Stimulated activated CD4-positive, alpha-beta T cell treated with anti-CD3 and anti-CD28 coated beads, TNF-alpha, amount 100 ng/mL, for 48 hours (primary cell): Measurements from ENCODE around the gene IL31.

Experiments
- DNase-seq, 3 donors: peaks; one replicate each; pipeline ENCODE4 v3.0.0-alpha.2; 2020; ENCODE audit warnings: low read depth in 3 of 3

IL31 gene

DNA sequence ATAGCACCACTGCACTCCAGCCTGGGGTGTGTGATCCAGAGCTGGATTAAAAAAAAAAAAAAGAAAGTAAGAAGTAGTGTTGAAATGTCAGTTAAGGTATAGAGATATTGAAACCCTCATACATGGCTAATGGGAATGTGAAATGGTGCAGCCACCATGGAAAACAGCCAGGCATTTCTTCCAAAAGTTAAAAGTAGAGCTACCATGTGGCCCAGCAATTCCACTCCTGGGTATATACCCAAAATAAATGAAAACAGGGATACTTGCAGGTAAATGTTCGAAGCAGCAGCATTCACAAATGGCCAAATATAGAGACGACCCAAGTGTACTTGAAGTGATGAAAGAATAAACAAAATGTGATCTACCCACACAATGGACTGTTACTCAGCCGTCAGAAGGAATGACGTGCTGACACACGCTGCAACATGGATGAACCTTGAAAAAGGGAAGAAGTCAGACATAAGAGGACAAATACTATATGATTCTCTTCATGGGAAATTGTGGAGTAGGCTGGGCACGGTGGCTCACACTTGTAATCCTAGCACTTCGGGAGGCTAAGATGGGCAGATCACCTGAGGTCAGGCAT lies 15.2 kb downstream of the IL31 start:
- DNase-seq: no peak

DNA sequence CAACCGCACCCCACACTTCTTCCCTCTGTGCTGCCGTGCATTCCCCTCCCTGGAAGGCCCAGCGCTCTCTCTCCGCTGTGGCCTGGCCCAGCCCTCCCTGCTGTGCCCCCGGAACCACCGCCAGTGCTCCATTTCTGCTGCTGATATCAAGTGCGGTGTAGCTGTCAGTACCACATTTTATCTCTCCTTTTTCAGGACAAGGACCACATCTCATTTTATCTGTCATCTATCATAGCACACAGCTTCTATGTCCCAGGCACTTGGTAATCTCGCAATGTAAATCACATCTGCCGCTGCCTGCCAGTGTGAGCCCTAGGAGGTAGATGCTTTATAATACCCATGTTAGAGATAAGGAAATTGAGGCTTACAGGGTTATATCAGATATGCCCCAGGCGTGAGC lies 18.3 kb downstream of the IL31 start:
- no peak for DNase-seq

GRCh38 chr12:122152754-122153153 lies 21.3 kb downstream of the IL31 start:
- DNase-seq: no peak

DNA sequence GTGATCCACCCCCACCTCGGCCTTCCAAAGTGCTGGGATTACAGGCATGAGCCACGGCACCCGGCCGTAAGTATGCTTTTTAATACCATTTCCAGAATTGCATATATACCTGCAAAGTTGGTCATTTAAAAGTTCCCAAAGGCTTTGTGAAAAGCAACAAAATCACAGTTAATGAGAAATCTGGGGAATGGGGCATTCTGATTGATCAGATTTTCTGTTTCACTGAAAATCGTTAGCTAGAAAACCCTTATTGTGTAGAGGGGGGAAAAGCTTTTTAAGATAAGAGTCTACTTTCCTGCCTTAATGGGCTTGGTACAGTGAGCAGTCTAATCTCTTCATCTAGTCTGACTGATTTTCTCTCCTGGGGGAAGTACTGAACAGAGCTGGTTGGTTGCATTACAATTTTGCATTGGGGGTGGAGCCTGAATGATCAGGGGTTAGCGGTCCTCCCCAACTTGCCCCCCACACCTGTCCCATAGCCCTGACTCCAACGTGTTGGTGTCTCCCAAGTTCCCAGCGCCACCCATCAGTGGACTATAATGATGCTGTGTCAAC lies 23.8 kb downstream of the IL31 start:
- DNase-seq: no peak

- no peak for DNase-seq
Observed at GRCh38 chr12:122148657-122149056, 25.4 kb downstream of the IL31 start.

DNA sequence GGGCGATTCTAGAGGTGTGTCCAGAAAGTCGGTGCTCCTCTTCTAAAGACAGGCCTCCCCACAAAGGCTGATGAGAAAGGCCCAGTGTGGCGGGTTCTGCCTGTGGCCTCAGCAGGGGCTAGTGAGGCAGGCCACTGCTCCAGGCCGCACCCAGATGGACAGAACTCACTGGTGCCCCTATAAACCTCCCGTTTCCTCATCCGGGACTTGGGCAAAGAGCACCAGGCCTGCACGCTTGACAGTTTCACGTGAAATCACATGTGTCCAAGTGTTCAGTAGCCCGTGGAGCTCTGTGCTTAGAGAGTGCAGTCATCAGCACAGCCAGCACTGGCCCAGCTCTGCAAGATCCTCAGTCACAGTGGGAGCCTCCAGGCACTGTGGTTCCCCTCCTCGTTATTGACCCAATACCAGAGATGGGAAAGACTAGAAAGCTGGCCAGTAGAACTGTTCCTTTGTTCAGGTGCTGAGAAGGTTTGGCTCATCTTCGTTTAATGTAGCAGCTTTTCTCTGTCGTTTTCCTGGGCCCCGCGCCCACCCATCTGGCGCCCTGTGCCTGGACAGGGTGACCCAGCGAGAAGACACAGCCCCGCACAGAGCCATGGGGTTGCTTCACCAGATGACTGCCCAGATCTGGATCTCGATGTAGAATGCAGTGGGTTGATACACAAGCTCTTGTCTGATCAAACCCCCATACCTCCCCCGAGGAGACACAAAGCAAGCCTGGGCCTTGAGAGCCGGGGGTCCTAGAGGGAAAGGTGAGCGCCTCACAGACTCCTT lies 26.3 kb downstream of the IL31 start:
- no peak for DNase-seq

- no peak for DNase-seq
Observed at GRCh38 chr12:122145505-122146330, 28.3 kb downstream of the IL31 start.

DNA sequence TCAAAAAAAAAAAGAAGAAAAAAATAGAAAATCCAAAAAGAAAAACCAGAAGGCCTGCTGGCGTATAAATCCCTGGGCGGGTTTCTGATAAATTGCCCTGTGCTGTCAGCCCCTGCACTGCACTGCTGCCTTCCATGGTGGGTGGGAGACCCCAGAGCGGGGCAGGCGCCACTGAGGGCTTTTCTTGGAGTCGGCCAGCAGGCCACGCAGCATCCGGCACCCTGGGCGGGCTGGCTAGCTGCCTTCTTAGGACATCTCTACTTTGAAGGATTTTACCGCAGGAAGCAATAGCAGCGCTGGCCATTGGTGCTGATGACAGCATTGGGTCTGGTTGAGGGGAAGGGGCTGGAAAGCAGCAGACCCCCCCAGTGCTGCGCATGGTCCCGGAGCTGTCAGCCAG lies 29.1 kb downstream of the IL31 start:
- no peak for DNase-seq

- no peak for DNase-seq
Observed at GRCh38 chr12:122142857-122143256, 31.2 kb downstream of the IL31 start.

DNA sequence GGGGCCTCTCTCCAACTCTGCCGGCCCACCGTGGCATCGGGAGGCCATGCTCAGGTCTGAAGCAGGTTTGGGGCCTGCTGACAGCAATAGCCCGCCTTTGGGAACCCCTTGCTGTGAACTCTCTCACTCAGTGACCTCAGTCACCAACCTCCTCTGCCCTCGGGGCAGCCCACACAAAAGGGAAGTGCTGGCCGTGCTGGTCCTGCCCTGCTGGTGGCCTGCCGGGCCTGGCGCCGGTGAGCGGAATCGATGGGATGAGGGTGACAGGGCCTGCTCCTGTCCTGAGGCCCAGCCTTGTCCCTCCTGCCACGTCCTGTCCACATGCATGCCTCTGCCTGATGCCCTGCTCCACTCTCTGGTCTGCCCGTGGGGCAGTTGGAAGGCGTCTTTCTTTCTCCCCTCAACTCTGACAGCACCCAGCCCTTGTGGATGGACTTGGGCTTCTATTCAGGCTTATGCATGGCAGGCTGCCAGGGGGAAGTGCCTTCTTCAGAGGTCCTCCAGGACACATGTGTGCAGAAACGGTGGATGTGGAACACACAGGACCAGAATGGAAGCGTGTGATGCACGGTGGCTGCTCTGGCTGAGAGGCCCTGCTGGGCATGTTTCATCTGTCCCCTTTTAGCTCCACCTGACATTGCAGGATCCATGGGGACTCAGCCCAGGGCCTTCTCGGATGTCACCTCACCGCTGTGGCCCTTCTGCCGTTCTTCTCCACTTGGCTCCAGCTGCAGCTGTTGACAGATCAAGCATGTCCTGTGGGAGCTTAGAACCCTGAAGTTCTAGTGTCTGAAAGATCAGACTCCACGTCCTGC lies 31.9 kb downstream of the IL31 start:
- no peak for DNase-seq

GRCh38 chr12:122140467-122141257 lies 33.4 kb downstream of the IL31 start:
- DNase-seq: no peak

DNA sequence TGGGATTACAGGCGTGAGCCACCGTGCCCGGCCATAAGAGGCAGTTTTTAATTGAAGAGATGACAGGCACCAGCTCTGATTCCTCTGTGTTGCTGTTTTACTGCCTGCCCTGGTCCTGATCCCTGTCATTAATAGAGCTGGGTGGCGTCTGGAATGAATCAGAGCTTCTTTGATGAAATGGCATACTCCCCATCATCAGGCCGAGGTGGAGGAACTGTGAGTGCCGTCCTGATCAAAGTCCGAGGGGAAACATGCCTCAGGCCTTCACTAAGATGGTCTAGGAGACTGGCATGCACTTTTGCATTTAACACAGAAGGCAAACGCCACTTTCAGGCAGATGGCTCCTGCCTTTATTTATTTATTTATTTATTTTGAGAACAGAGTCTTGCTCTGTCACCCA lies 34.1 kb downstream of the IL31 start:
- DNase-seq: no peak

DNA sequence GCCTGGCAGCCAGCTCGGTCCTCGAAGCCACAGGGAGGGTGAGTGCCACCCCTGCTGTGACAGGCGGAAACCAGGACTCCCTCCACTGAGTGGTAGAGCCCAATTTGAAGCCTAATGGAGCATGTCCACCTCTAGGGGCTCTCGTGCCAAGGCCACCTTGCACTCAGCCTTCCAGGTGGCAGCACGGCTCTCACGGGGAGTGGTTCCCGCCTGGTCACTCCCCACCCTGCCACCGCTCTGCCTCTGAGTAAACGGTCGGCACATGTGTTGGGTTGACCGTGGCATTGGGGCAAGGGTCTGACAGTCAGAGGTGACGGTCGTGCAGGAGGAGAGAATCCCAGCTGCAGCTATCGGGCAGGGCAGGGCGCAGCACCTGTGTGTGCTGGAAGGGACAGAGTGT lies 34.8 kb downstream of the IL31 start:
- no peak for DNase-seq

DNA sequence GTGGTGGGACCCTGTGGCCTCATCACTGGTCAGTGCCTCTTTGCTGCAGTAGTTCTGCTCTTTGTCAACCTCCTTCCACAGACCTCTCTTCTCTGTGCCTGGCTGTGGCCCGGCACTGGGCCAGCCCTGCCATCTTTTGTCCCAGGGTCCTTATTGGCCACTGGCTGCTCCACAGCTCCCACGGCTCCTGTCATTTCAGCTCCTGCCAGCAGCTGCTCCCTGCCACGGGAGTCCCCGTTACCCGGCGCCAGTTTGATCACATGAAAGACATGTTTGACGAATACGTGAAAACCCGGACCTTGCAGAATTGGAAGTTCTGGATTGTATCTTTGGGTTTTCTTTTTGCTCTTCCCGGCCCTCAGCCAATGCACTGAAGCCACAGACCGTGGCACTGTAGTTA lies 35.4 kb downstream of the IL31 start:
- DNase-seq: no peak

DNA sequence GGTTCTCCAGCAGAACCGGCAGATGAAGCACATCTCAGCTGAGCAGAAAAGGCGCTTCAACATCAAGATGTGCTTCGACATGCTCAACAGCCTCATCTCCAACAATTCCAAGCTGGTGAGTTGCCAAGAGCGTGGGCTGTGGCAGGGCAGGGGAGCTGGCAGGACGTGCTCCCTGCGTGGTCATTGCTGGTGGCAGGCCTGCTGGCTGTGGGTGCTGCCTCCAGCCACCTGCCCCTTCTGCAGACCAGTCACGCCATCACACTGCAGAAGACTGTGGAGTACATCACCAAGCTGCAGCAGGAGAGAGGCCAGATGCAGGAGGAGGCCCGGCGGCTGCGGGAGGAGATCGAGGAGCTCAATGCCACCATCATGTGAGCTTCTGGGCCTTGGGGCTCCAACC lies 35.8 kb downstream of the IL31 start:
- DNase-seq: no peak

DNA sequence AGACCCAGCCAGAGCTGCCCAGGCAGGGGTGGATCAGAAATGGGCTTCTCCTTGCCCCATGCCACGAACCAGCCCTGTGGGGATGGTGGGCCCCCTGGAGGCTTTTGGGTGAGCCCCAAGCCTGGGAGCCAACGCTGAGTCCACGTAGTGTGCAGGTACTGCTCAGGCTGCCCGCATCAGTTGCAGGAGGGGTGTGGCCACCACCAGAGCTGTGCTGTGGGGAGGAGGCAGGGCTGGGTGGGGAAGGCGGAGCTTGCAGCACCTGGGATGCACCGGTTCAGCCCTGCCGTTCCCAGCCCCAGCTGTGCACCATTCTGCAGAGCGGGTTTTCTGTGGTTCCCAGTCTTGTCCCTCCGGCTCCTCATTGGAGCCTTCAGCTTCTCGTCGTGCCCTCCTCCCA lies 36.3 kb downstream of the IL31 start:
- DNase-seq: no peak

DNA sequence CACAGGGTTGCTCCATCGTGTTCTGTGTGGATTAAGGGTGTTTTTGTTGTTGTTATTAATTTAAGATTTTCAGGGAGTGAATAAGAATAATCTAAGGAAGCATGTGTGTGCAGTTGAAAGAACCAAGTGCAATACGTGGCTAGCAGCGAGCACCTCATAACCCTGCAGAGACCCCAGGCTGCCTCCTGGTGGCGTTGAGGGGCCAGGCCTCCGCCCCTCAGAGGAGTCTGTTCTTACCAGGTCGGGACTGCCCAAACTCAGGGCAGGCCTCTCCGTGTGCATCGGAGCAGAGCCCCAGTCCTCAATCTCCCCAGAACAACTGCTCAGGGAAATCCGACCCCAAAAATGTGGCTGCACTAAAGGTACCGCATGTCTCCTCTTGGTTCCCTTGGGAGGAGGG lies 36.8 kb downstream of the IL31 start:
- no peak for DNase-seq

DNA sequence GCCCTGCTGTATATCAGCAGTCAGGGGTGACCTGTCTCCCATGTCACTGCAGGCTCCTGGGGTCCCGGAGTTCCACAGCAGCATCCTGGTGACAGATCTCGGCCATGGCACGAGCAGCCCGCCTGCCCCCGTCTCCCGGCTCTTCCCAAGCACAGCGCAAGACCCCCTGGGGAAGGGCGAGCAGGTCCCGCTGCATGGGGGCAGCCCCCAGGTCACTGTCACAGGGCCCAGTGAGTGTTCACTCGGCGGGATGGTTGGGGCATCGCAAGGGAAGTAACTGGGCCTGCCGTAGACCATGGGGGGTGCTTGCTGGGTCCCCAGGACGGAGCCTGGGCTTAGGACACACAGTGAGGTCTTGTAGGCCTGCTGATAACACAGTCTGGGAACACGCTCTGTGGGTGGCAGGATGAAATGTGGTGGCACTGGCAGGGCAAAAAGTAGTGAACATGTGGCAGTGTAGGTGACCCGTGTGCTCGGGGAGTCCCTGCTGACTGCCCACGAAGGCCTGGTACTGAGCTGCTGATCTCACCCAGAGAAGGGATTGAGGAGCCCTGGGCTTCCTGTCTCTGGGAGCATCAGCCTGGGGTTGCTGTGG lies 38.5 kb downstream of the IL31 start:
- DNase-seq: no peak

GRCh38 chr12:122133192-122133950 lies 40.6 kb downstream of the IL31 start:
- no peak for DNase-seq

DNA sequence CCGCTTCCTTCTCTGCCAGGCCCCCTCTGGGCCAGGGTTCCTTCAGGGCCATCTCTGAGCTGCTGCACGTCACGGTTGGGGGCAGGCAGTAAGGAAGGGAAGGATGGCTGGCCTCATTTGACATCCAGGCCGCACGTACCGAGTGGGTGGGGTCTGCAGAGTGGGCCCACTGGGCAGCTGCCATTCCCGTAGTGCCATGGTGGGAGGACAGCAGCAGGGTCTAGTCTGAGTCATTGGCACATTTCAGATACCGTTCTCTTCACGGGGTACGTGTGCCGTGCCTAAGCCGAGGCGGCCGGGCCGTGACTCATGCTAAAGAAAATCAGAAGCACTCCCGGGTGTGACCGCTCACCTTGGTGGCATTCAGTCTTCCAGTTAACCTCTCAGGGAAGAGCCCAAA lies 43.9 kb downstream of the IL31 start:
- DNase-seq: no peak
